NCI-H2107 (cell line): Measurements from ENCODE around the gene SUB1.
"Not testable (repeated sequence)": the region's sequence is repeated elsewhere in the genome, so short reads cannot be mapped to it uniquely, and the experiment has no call there.

Source experiments
- DNase-seq: peaks from one replicate; lab custom pipeline; 2025; lab: John Stamatoyannopoulos, UW

The SUB1 gene

GRCh38 chr5:32566319-32567111, 18.8 kb upstream of the SUB1 start:
- no peak for DNase-seq

- DNase-seq = no peak
Observed at GRCh38 chr5:32571128-32571527, 14.2 kb upstream of the SUB1 start.

- DNase-seq = no peak
Observed at GRCh38 chr5:32572778-32573480, 12.4 kb upstream of the SUB1 start.

- not testable (repeated sequence) for DNase-seq
Observed at GRCh38 chr5:32573481-32573854, 11.9 kb upstream of the SUB1 start.

GRCh38 chr5:32574540-32575175, 10.7 kb upstream of the SUB1 start:
- no peak for DNase-seq

- DNase-seq = no peak
Observed at GRCh38 chr5:32578363-32578762, 7.0 kb upstream of the SUB1 start.

GRCh38 chr5:32578764-32579163, 6.6 kb upstream of the SUB1 start:
- no peak for DNase-seq

- no peak for DNase-seq
Observed at GRCh38 chr5:32581010-32581785, 4.2 kb upstream of the SUB1 start.

GRCh38 chr5:32583582-32584232, 1.6 kb upstream of the SUB1 start:
- DNase-seq = no peak

- DNase-seq = no peak
Observed at GRCh38 chr5:32584646-32585045, 711 bp upstream of the SUB1 start.

- no peak for DNase-seq
Observed at GRCh38 chr5:32585122-32585445, 273 bp upstream of the SUB1 start.

GRCh38 chr5:32586276-32586599, 881 bp downstream of the SUB1 start:
- DNase-seq = no peak

- DNase-seq = no peak
Observed at GRCh38 chr5:32587067-32587551, 1.8 kb downstream of the SUB1 start.

GRCh38 chr5:32589416-32589815, 4.1 kb downstream of the SUB1 start:
- DNase-seq = no peak

- DNase-seq = peak; percentile 16
Observed at GRCh38 chr5:32589942-32590869, 4.8 kb downstream of the SUB1 start.

GRCh38 chr5:32595118-32595517, 9.8 kb downstream of the SUB1 start:
- no peak for DNase-seq

GRCh38 chr5:32597041-32597629, 11.8 kb downstream of the SUB1 start:
- DNase-seq = no peak

GRCh38 chr5:32598260-32598937, 13.0 kb downstream of the SUB1 start:
- no peak for DNase-seq

- DNase-seq = no peak
Observed at GRCh38 chr5:32598997-32599549, 13.7 kb downstream of the SUB1 start.
